ENCODE data around the gene CCDC38. TPM values are rescaled to one million over a fixed set of nuclear protein-coding genes. Genes with fewer than 3 reads are reported as not detected.
A peak's percentile ranks its signal among the peaks of the same experiment; 100 is the strongest.

Gene CCDC38
- total and polyA plus RNA-seq, 9 of the 15 experiments (the other 6 are each of a cell fraction or from before 2014, with no cell fraction given), result not detected

DNA sequence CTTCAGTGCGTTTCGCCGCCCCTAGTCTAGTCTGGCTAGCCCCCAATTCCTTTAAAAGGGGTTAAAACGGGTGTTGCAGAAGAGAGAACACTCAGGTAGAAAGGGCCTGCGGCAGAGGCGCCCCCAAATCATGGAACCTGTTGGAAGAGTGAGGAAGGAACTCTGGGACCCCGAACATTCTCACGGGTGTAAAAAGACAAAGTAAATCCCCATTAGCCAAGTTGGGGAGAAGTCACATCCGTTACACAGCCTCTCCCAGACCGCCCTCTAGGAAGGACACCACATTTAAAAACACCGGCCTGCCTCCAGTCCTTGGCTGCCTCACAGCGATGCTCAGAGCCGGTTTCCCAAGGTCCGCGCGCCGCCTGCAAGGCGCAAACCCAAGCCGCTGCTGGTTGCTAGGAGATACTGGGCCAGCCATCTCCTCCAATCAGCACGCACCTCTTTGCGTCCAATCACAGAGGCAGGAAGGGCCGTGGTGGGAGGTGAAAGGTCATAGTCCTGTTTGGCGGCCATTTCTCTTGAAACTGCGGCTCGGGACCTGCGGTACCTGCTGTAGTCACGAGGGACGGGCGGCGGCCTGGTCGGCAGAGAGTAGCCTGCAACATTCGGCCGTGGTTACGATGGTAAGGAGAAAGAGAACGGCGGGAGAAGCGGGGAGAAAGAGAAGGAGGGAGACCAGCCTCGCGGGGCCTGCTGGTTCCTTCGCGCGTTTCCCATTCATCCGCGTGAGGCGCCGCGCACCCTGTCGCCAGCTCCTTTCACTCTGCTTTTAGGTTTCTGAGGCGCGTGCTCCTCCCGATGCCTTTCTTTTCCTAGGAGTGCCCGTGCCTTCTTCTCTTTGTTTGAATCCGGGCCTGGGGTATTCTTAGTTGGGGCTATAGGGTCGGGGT, 83.7 kb downstream of the CCDC38 start, which contains the start of gene SNRPF (continued):
- peak; percentile 41; the same call in 1 of the 2 replicates for TF ChIP-seq MTA3 (IDR thresholded peaks at IDR 0.05; ENCODE audit: borderline replicate concordance)
- TF ChIP-seq ZNF23 (CRISPR knock-in tag; IDR thresholded peaks at IDR 0.05), result no peak
- TF ChIP-seq, protein P1, sequence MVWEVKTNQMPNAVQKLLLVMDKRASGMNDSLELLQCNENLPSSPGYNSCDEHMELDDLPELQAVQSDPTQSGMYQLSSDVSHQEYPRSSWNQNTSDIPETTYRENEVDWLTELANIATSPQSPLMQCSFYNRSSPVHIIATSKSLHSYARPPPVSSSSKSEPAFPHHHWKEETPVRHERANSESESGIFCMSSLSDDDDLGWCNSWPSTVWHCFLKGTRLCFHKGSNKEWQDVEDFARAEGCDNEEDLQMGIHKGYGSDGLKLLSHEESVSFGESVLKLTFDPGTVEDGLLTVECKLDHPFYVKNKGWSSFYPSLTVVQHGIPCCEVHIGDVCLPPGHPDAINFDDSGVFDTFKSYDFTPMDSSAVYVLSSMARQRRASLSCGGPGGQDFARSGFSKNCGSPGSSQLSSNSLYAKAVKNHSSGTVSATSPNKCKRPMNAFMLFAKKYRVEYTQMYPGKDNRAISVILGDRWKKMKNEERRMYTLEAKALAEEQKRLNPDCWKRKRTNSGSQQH (CRISPR knock-in tag; IDR thresholded peaks at IDR 0.05), result peak; percentile 57; the same call in 1 of the 2 replicates
- no peak for TF ChIP-seq LARP7 (IDR thresholded peaks at IDR 0.05)
- TF ChIP-seq ZNF445 (CRISPR knock-in tag; IDR thresholded peaks at IDR 0.05; ENCODE audit: low read depth), result no peak
- no peak for TF ChIP-seq KDM1A (IDR thresholded peaks at IDR 0.05)
- peak; percentile 90 for TF ChIP-seq RBM25 (IDR thresholded peaks at IDR 0.05; ENCODE audit: low read depth, low read length, severe bottlenecking)
- TF ChIP-seq, protein P2, sequence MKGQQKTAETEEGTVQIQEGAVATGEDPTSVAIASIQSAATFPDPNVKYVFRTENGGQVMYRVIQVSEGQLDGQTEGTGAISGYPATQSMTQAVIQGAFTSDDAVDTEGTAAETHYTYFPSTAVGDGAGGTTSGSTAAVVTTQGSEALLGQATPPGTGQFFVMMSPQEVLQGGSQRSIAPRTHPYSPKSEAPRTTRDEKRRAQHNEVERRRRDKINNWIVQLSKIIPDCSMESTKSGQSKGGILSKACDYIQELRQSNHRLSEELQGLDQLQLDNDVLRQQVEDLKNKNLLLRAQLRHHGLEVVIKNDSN (CRISPR knock-in tag; IDR thresholded peaks at IDR 0.05), result peak; percentile 67
- peak; percentile 92 for TF ChIP-seq NFRKB (IDR thresholded peaks at IDR 0.05; ENCODE audit: low read depth)
- TF ChIP-seq LCOR (CRISPR knock-in tag; IDR thresholded peaks at IDR 0.05), result peak; percentile 64; the same call in 1 of the 2 replicates
- peak; percentile 74 to 91; a peak in 2 of 4 replicates for TF ChIP-seq SIN3A (IDR thresholded peaks at IDR 0.05; ENCODE audit: borderline replicate concordance in 2 of 2, control insufficient read depth in 1 of 2, low read depth in 2 of 2, low read length in 2 of 2)
- peak; percentile 99 for TF ChIP-seq EP400 (IDR thresholded peaks at IDR 0.05)
- TF ChIP-seq, protein P3, sequence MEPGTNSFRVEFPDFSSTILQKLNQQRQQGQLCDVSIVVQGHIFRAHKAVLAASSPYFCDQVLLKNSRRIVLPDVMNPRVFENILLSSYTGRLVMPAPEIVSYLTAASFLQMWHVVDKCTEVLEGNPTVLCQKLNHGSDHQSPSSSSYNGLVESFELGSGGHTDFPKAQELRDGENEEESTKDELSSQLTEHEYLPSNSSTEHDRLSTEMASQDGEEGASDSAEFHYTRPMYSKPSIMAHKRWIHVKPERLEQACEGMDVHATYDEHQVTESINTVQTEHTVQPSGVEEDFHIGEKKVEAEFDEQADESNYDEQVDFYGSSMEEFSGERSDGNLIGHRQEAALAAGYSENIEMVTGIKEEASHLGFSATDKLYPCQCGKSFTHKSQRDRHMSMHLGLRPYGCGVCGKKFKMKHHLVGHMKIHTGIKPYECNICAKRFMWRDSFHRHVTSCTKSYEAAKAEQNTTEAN (CRISPR knock-in tag; IDR thresholded peaks at IDR 0.05), result no peak
- TF ChIP-seq, protein P4, sequence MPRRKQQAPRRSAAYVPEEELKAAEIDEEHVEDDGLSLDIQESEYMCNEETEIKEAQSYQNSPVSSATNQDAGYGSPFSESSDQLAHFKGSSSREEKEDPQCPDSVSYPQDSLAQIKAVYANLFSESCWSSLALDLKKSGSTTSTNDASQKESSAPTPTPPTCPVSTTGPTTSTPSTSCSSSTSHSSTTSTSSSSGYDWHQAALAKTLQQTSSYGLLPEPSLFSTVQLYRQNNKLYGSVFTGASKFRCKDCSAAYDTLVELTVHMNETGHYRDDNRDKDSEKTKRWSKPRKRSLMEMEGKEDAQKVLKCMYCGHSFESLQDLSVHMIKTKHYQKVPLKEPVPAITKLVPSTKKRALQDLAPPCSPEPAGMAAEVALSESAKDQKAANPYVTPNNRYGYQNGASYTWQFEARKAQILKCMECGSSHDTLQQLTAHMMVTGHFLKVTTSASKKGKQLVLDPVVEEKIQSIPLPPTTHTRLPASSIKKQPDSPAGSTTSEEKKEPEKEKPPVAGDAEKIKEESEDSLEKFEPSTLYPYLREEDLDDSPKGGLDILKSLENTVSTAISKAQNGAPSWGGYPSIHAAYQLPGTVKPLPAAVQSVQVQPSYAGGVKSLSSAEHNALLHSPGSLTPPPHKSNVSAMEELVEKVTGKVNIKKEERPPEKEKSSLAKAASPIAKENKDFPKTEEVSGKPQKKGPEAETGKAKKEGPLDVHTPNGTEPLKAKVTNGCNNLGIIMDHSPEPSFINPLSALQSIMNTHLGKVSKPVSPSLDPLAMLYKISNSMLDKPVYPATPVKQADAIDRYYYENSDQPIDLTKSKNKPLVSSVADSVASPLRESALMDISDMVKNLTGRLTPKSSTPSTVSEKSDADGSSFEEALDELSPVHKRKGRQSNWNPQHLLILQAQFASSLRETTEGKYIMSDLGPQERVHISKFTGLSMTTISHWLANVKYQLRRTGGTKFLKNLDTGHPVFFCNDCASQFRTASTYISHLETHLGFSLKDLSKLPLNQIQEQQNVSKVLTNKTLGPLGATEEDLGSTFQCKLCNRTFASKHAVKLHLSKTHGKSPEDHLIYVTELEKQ (CRISPR knock-in tag; IDR thresholded peaks at IDR 0.05), result no peak
- TF ChIP-seq, protein P5, sequence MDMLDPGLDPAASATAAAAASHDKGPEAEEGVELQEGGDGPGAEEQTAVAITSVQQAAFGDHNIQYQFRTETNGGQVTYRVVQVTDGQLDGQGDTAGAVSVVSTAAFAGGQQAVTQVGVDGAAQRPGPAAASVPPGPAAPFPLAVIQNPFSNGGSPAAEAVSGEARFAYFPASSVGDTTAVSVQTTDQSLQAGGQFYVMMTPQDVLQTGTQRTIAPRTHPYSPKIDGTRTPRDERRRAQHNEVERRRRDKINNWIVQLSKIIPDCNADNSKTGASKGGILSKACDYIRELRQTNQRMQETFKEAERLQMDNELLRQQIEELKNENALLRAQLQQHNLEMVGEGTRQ (CRISPR knock-in tag; IDR thresholded peaks at IDR 0.05), result no peak
- TF ChIP-seq SRSF9 (IDR thresholded peaks at IDR 0.05; ENCODE audit: borderline replicate concordance, low read depth, low read length), result no peak
- TF ChIP-seq, protein P6, sequence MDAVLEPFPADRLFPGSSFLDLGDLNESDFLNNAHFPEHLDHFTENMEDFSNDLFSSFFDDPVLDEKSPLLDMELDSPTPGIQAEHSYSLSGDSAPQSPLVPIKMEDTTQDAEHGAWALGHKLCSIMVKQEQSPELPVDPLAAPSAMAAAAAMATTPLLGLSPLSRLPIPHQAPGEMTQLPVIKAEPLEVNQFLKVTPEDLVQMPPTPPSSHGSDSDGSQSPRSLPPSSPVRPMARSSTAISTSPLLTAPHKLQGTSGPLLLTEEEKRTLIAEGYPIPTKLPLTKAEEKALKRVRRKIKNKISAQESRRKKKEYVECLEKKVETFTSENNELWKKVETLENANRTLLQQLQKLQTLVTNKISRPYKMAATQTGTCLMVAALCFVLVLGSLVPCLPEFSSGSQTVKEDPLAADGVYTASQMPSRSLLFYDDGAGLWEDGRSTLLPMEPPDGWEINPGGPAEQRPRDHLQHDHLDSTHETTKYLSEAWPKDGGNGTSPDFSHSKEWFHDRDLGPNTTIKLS (IDR thresholded peaks at IDR 0.05; ENCODE audit: borderline replicate concordance, low read depth), result peak; percentile 66; the same call in 1 of the 2 replicates
